Esophagus muscularis mucosa (tissue), 4 donors: ENCODE measurements around the gene WDSUB1. TPM values are rescaled to one million over a fixed set of nuclear protein-coding genes. Genes with fewer than 3 reads are reported as not detected.

Experiments
- DNase-seq: peaks from one replicate; pipeline ENCODE4 v3.0.0-alpha.2; 2017; ENCODE audit errors: extremely low spot score
- H3K27ac ChIP-seq, 4 donors: fragments of 200-600 bp; sonication (generic); replicated peaks in 1 of 4; 1 replicate in 3 of 4; 2 replicates in 1 of 4; pipeline ENCODE4 v1.5.1; 2016 to 2019; ENCODE audit warnings: mild to moderate bottlenecking in 1 of 4
- H3K27me3 ChIP-seq, 4 donors: fragments of 200-600 bp; sonication (generic); one replicate each; pipeline versions ENCODE4 v1.5.1 to v1.6.0; 2016 to 2019
- H3K36me3 ChIP-seq, 4 donors: fragments of 200-600 bp; sonication (generic); one replicate each; pipeline ENCODE4 v1.5.1; 2016 to 2019
- H3K4me1 ChIP-seq, 4 donors: fragments of 200-600 bp; sonication (generic); one replicate each; pipeline ENCODE4 v1.5.1; 2016 to 2019
- H3K4me3 ChIP-seq, 4 donors: fragments of 200-600 bp; sonication (generic); 1 replicate in 2 of 4; 2 replicates in 2 of 4; pipeline ENCODE4 v1.5.1; 2016 to 2019; ENCODE audit warnings: mild to moderate bottlenecking in 4 of 4, moderate library complexity in 1 of 4
- H3K9me3 ChIP-seq, 4 donors: fragments of 200-600 bp; sonication (generic); 1 replicate in 3 of 4; 2 replicates in 1 of 4; pipeline ENCODE4 v1.5.1; 2016 to 2019
- EP300 ChIP-seq: sonication (generic); formaldehyde crosslinking; IDR thresholded peaks from one replicate; pipeline ENCODE4 v1.6.1; 2017; ENCODE audit warnings: antibody characterized with exemption
- POLR2A ChIP-seq: fragments of 450-650 bp; IDR thresholded peaks from one replicate; pipeline ENCODE4 v1.6.1; 2017; ENCODE audit warnings: antibody characterized with exemption, moderate library complexity, mild to moderate bottlenecking, low read depth
- POLR2AphosphoS5 ChIP-seq, 2 donors: sonication (generic); formaldehyde crosslinking; IDR thresholded peaks; one replicate each; pipeline ENCODE4 v1.6.1; 2017; ENCODE audit warnings: antibody characterized with exemption in 2 of 2
- WGBS: methylation state at CpG from one replicate; pipeline ENCODE4 v1.1.5; 2018; 5-methylcytosine and 5-hydroxymethylcytosine counted together
- intact Hi-C: fragments of 100-400 bp; cut with DNase I; formaldehyde crosslinking; loops from one replicate; pipeline ENCODE4 v1.15.1; 2023
- total RNA-seq, 4 donors: library from RNA; depleted of rRNA; stranded (reverse); fragments of >200 nt; gene quantifications; one replicate each; pipeline versions ENCODE4 v1.1.0 to v1.2.1, GENCODE V29; 2016
- TF ChIP-seq, protein P1 (sequence below), 3 experiments: fragments of 200-600 bp in 2 of 3; fragments of 450-650 bp in 1 of 3; sonication (generic) in 2 of 3; IDR thresholded peaks; one replicate each; pipeline ENCODE4 v1.5.1; 2017 to 2019; ENCODE audit warnings: antibody characterized with exemption in 3 of 3, mild to moderate bottlenecking in 2 of 3, moderate library complexity in 1 of 3

The WDSUB1 gene, protein sequence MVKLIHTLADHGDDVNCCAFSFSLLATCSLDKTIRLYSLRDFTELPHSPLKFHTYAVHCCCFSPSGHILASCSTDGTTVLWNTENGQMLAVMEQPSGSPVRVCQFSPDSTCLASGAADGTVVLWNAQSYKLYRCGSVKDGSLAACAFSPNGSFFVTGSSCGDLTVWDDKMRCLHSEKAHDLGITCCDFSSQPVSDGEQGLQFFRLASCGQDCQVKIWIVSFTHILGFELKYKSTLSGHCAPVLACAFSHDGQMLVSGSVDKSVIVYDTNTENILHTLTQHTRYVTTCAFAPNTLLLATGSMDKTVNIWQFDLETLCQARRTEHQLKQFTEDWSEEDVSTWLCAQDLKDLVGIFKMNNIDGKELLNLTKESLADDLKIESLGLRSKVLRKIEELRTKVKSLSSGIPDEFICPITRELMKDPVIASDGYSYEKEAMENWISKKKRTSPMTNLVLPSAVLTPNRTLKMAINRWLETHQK
- 1 to 10 TPM; 3.5 to 7.9 (median 4.4) TPM for total RNA-seq

DNA sequence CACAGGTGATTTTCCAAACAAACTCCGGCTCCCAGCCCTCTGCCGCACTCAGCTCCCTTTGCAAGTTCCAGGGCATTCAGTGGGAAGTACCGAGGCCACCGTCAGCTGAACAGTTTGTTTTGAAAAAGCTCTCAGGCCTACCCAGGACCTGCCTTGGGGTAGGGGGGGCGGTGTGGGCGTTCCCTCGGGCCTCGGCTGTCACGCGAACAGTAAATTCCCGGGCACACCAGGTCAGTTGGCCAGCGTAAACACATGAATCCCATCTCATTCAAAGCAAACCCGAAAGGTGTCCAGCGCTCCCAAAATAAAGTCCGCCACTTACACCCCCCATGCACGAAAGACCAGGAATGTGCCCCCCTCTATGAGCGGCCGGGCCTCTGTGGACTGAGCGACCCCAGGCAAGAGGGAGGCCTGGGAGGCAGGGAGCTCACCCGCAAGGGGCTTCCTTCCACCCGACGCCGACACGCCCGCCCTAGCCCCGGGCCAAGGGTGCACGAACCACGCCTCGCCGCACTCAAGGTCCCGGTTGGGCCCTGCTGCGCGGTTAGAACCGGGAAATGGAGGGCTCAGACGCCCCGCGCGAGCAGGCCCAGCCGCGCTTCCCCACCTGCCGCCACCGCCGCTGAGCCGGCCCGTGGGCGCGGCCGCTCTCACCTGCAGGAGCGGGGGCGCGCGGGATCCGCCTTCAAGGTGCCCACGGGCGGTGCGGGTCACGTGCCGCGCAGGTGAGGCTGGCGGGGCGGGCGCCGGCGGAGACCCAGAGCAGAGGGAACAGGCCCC, at the start of gene WDSUB1:
Gene WDSUB1, minus strand, starts transcription at position 775 of the 780 bp plus-strand sequence. CDS start 3,634 bp downstream, outside the sequence.
- WGBS: 2% methylated on average over 33 of the region's 64 CpGs
- Histone ChIP-seq H3K4me3 (peak within 1 kb of the TSS; percentile 87 to 99 (median 96)), H3K27me3 (no peaks in the 10 kb centered on the region), H3K9me3 (no peaks in the 10 kb centered on the region), H3K27ac (peak within 1 kb of the TSS; percentile 86 to 94 (median 90)), H3K4me1 (peaks cover 9 to 29% (median 24%) of the 10 kb centered on the region in 4 donors), H3K36me3 (peaks cover 0 to 12% (median 8%) of the 10 kb centered on the region in 4 donors)
- DNase-seq: peak; percentile 93
- intact Hi-C loops: no loop called here
- no peak for TF ChIP-seq POLR2A
- peak; percentile 8 to 29 for TF ChIP-seq POLR2AphosphoS5 (IDR thresholded peaks at IDR 0.05)
- TF ChIP-seq, protein P1, sequence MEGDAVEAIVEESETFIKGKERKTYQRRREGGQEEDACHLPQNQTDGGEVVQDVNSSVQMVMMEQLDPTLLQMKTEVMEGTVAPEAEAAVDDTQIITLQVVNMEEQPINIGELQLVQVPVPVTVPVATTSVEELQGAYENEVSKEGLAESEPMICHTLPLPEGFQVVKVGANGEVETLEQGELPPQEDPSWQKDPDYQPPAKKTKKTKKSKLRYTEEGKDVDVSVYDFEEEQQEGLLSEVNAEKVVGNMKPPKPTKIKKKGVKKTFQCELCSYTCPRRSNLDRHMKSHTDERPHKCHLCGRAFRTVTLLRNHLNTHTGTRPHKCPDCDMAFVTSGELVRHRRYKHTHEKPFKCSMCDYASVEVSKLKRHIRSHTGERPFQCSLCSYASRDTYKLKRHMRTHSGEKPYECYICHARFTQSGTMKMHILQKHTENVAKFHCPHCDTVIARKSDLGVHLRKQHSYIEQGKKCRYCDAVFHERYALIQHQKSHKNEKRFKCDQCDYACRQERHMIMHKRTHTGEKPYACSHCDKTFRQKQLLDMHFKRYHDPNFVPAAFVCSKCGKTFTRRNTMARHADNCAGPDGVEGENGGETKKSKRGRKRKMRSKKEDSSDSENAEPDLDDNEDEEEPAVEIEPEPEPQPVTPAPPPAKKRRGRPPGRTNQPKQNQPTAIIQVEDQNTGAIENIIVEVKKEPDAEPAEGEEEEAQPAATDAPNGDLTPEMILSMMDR (IDR thresholded peaks at IDR 0.05): no peak

DNA sequence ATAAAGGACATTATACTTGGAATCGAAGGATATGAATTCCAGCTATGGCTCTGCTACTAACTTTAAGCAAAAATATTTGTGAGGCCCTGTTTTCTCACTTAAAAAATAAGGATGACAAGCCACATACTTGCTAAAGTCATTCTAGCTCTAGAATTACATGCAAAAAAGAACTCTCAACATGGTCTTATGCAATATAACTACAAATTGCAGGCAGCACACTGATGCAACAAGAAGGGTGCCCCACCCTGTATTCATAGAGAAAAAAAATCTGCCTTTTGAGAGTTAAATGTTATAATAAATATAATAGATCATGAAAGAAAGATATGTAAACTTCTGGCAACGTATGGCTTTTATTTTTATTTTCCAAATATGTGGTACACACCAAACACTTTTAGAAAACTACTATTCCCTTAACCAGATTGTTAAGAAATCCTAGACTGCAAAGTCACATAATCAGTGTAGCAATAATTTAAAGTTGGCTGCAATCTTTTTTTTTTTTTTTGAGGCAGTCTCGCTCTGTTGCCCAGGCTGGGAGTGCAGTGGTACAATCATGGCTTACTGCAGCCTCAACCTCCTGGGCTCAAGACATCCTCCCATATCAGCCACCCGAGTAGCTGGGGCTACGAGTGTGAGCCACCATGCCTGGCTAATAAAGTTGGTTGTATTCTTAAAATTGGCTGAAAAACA, 40.2 kb upstream of the WDSUB1 start:
- no peaks in the 10 kb centered on the region for H3K9me3 ChIP-seq
- H3K4me1 ChIP-seq: no peaks in the 10 kb centered on the region
- no peak for DNase-seq
- H3K4me3 ChIP-seq: no peak overlapping the region
- no peak overlapping the region for H3K27ac ChIP-seq
- H3K27me3 ChIP-seq: no peaks in the 10 kb centered on the region
- intact Hi-C loops: no loop called here
- TF ChIP-seq POLR2A: no peak
- TF ChIP-seq EP300: no peak
- no peak for TF ChIP-seq POLR2AphosphoS5 (IDR thresholded peaks at IDR 0.05)
- TF ChIP-seq, protein P1 (IDR thresholded peaks at IDR 0.05): no peak
- H3K36me3 ChIP-seq: peaks cover 6 to 77% (median 36%) of the 10 kb centered on the region in 4 donors
- WGBS: 89% methylated on average over 5 of the region's 5 CpGs

DNA sequence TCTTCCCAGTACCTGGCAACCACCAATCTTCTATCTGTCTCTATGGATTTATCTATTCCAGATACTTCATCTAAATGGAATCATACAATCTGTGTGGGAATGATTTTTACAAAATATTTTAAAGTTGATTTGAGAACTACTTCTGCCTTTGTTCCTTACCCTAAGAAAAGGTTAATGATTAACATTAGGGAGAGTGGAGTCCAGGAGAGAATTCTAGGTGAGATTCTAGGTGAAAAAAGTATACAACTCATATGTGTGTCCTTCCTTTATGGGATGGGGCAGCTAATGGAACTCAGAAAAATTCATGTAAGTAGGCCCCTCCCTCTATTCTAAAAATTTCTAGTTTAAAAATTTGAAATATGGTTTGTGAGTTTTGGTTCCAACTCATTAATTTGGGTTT, 35.9 kb upstream of the WDSUB1 start:
- Histone ChIP-seq H3K36me3 (peaks cover 0 to 77% (median 28%) of the 10 kb centered on the region in 4 donors), H3K9me3 (no peaks in the 10 kb centered on the region), H3K27ac (no peak overlapping the region), H3K27me3 (no peaks in the 10 kb centered on the region), H3K4me3 (no peak overlapping the region), H3K4me1 (no peaks in the 10 kb centered on the region)
- no peak for DNase-seq
- TF ChIP-seq, protein P1 (IDR thresholded peaks at IDR 0.05): no peak
- TF ChIP-seq POLR2A (no peak), POLR2AphosphoS5 (IDR thresholded peaks at IDR 0.05) (no peak), EP300 (no peak)
- intact Hi-C loops: no loop called here

DNA sequence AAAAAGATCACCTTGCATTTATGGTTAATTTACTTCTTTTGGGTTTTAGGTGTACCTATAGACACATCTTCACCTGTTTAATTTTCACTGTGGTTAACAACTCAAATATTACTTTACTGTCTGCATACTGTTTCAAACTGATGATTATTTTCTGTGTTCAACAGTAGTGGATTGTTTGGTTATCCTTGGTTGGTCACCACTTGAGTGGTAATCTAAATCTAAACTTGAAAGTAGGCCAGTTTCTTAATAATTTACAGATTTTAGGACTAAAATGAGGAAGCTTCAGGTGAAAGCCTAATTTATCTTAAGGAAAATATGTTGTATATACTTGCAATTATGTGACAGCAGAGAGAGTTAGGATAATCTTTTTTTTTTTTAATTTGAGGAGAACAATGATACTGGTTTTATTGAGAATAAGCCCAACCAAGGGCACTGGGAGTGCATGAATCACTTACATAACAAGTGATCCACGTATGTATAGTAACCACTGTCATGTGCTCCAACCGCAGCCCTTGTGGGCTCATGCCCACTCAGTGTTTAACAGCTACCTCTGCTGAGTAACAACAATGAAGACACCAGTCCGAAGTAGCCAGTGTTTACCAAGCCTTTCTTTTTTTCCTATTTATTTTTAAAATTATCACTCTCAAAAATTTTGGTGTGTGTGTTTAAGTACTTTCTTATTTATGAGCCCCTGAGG, 31.0 kb upstream of the WDSUB1 start:
- no peaks in the 10 kb centered on the region for H3K27me3 ChIP-seq
- no peak for DNase-seq
- no peaks in the 10 kb centered on the region for H3K4me1 ChIP-seq
- no peak overlapping the region for H3K4me3 ChIP-seq
- no peaks in the 10 kb centered on the region for H3K9me3 ChIP-seq
- peaks cover 0 to 54% (median 18%) of the 10 kb centered on the region in 4 donors for H3K36me3 ChIP-seq
- no peak overlapping the region for H3K27ac ChIP-seq
- WGBS: 90% methylated on average over 3 of the region's 3 CpGs
- intact Hi-C loops: no loop called here
- no peak for TF ChIP-seq POLR2AphosphoS5 (IDR thresholded peaks at IDR 0.05)
- no peak for TF ChIP-seq POLR2A
- TF ChIP-seq EP300: no peak
- TF ChIP-seq, protein P1 (IDR thresholded peaks at IDR 0.05): no peak
